ENCODE results near the gene TTC21A. TPM values are rescaled to one million over a fixed set of nuclear protein-coding genes. Genes with fewer than 3 reads are reported as not detected.

Gene TTC21A
- total and polyA plus RNA-seq, 4 donors, result 5.3 to 23.9 (median 15.1) TPM

GRCh38 chr3:39133822-39134221 lies 26.3 kb downstream of the TTC21A start:
- 79% methylated on average over 6 of the region's 6 CpGs for WGBS (ENCODE audit: insufficient coverage)
- H3K9me3 ChIP-seq (ENCODE audit: control insufficient read depth, insufficient read depth, low read length), result no peaks in the 10 kb centered on the region

GRCh38 chr3:39134305-39134704 lies 26.8 kb downstream of the TTC21A start:
- H3K4me1 ChIP-seq (ENCODE audit: control insufficient read depth, insufficient read depth, low read length), result peaks cover 34% of the 10 kb centered on the region
- H3K36me3 ChIP-seq (ENCODE audit: control insufficient read depth, insufficient read depth, low read length), result peaks cover 67% of the 10 kb centered on the region
- no peaks in the 10 kb centered on the region for H3K27me3 ChIP-seq (ENCODE audit: control insufficient read depth, insufficient read depth, low read length)
- 78% methylated on average over 5 of the region's 7 CpGs for WGBS (ENCODE audit: insufficient coverage)
- no peak overlapping the region for H3K4me3 ChIP-seq (ENCODE audit: low read depth, low read length)
- H3K27ac ChIP-seq (ENCODE audit: low read depth, low read length), result no peak overlapping the region
- no peaks in the 10 kb centered on the region for H3K9me3 ChIP-seq (ENCODE audit: control insufficient read depth, insufficient read depth, low read length)
- no peak for DNase-seq (ENCODE audit: low read depth in 4 of 6, low spot score in 6 of 6)

More at GRCh38 chr3:39133822-39134221, 26.3 kb downstream of the TTC21A start:
- H3K27me3 ChIP-seq (ENCODE audit: control insufficient read depth, insufficient read depth, low read length), result no peaks in the 10 kb centered on the region
- no peak overlapping the region for H3K27ac ChIP-seq (ENCODE audit: low read depth, low read length)
- no peak for DNase-seq (ENCODE audit: low read depth in 4 of 6, low spot score in 6 of 6)
- H3K4me1 ChIP-seq (ENCODE audit: control insufficient read depth, insufficient read depth, low read length), result peaks cover 31% of the 10 kb centered on the region
- peaks cover 70% of the 10 kb centered on the region for H3K36me3 ChIP-seq (ENCODE audit: control insufficient read depth, insufficient read depth, low read length)
- no peak overlapping the region for H3K4me3 ChIP-seq (ENCODE audit: low read depth, low read length)

- 91% methylated on average over 7 of the region's 8 CpGs for WGBS (ENCODE audit: insufficient coverage)
- Histone ChIP-seq H3K9me3 (ENCODE audit: control insufficient read depth, insufficient read depth, low read length) (no peaks in the 10 kb centered on the region), H3K36me3 (ENCODE audit: control insufficient read depth, insufficient read depth, low read length) (peaks cover 57% of the 10 kb centered on the region), H3K27me3 (ENCODE audit: control insufficient read depth, insufficient read depth, low read length) (no peaks in the 10 kb centered on the region), H3K27ac (ENCODE audit: low read depth, low read length) (no peak overlapping the region), H3K4me3 (ENCODE audit: low read depth, low read length) (no peak overlapping the region), H3K4me1 (ENCODE audit: control insufficient read depth, insufficient read depth, low read length) (peaks cover 34% of the 10 kb centered on the region)
- no peak for DNase-seq (ENCODE audit: low read depth in 4 of 6, low spot score in 6 of 6)
These were observed 27.8 kb downstream of the TTC21A start for GRCh38 chr3:39135170-39135805.

- Histone ChIP-seq H3K27me3 (ENCODE audit: control insufficient read depth, insufficient read depth, low read length) (no peaks in the 10 kb centered on the region), H3K27ac (ENCODE audit: low read depth, low read length) (no peak overlapping the region), H3K4me3 (ENCODE audit: low read depth, low read length) (no peak overlapping the region), H3K9me3 (ENCODE audit: control insufficient read depth, insufficient read depth, low read length) (no peaks in the 10 kb centered on the region), H3K36me3 (ENCODE audit: control insufficient read depth, insufficient read depth, low read length) (peaks cover 64% of the 10 kb centered on the region), H3K4me1 (ENCODE audit: control insufficient read depth, insufficient read depth, low read length) (peaks cover 41% of the 10 kb centered on the region)
- no peak for DNase-seq (ENCODE audit: low read depth in 4 of 6, low spot score in 6 of 6)
- WGBS (ENCODE audit: insufficient coverage), result 96% methylated on average over 20 of the region's 21 CpGs
These were observed 29.3 kb downstream of the TTC21A start for GRCh38 chr3:39136533-39137434.

- WGBS (ENCODE audit: insufficient coverage), result 90% methylated on average over 18 of the region's 18 CpGs
- no peaks in the 10 kb centered on the region for H3K9me3 ChIP-seq (ENCODE audit: control insufficient read depth, insufficient read depth, low read length)
- H3K27me3 ChIP-seq (ENCODE audit: control insufficient read depth, insufficient read depth, low read length), result no peaks in the 10 kb centered on the region
- H3K36me3 ChIP-seq (ENCODE audit: control insufficient read depth, insufficient read depth, low read length), result peaks cover 68% of the 10 kb centered on the region
- peaks cover 48% of the 10 kb centered on the region for H3K4me1 ChIP-seq (ENCODE audit: control insufficient read depth, insufficient read depth, low read length)
- H3K4me3 ChIP-seq (ENCODE audit: low read depth, low read length), result no peak overlapping the region
- no peak for DNase-seq (ENCODE audit: low read depth in 4 of 6, low spot score in 6 of 6)
- H3K27ac ChIP-seq (ENCODE audit: low read depth, low read length), result no peak overlapping the region
These were observed 30.0 kb downstream of the TTC21A start for GRCh38 chr3:39137435-39137936.

GRCh38 chr3:39137991-39138803 lies 30.7 kb downstream of the TTC21A start:
- peaks cover 73% of the 10 kb centered on the region for H3K36me3 ChIP-seq (ENCODE audit: control insufficient read depth, insufficient read depth, low read length)
- peak overlapping the region; percentile 79 for H3K27ac ChIP-seq (ENCODE audit: low read depth, low read length)
- H3K27me3 ChIP-seq (ENCODE audit: control insufficient read depth, insufficient read depth, low read length), result no peaks in the 10 kb centered on the region
- no peaks in the 10 kb centered on the region for H3K9me3 ChIP-seq (ENCODE audit: control insufficient read depth, insufficient read depth, low read length)
- DNase-seq (ENCODE audit: low read depth in 4 of 6, low spot score in 6 of 6), result no peak
- peaks cover 53% of the 10 kb centered on the region for H3K4me1 ChIP-seq (ENCODE audit: control insufficient read depth, insufficient read depth, low read length)
- WGBS (ENCODE audit: insufficient coverage), result 85% methylated on average over 5 of the region's 10 CpGs
- H3K4me3 ChIP-seq (ENCODE audit: low read depth, low read length), result no peak overlapping the region

- 21% methylated on average over 6 of the region's 7 CpGs for WGBS (ENCODE audit: insufficient coverage)
- Histone ChIP-seq H3K4me3 (ENCODE audit: low read depth, low read length) (no peak overlapping the region), H3K36me3 (ENCODE audit: control insufficient read depth, insufficient read depth, low read length) (peaks cover 73% of the 10 kb centered on the region), H3K9me3 (ENCODE audit: control insufficient read depth, insufficient read depth, low read length) (no peaks in the 10 kb centered on the region), H3K27ac (ENCODE audit: low read depth, low read length) (peak overlapping the region; percentile 79), H3K27me3 (ENCODE audit: control insufficient read depth, insufficient read depth, low read length) (no peaks in the 10 kb centered on the region), H3K4me1 (ENCODE audit: control insufficient read depth, insufficient read depth, low read length) (peaks cover 58% of the 10 kb centered on the region)
- DNase-seq (ENCODE audit: low read depth in 4 of 6, low spot score in 6 of 6), result peak; percentile 64 to 96 (median 80)
These were observed 31.4 kb downstream of the TTC21A start for GRCh38 chr3:39138804-39139415.

GRCh38 chr3:39139442-39139841 lies 32.0 kb downstream of the TTC21A start:
- Histone ChIP-seq H3K27ac (ENCODE audit: low read depth, low read length) (peak overlapping the region; percentile 86), H3K36me3 (ENCODE audit: control insufficient read depth, insufficient read depth, low read length) (peaks cover 73% of the 10 kb centered on the region), H3K4me1 (ENCODE audit: control insufficient read depth, insufficient read depth, low read length) (peaks cover 59% of the 10 kb centered on the region), H3K9me3 (ENCODE audit: control insufficient read depth, insufficient read depth, low read length) (no peaks in the 10 kb centered on the region), H3K27me3 (ENCODE audit: control insufficient read depth, insufficient read depth, low read length) (no peaks in the 10 kb centered on the region), H3K4me3 (ENCODE audit: low read depth, low read length) (no peak overlapping the region)
- DNase-seq (ENCODE audit: low read depth in 4 of 6, low spot score in 6 of 6), result no peak
- 10% methylated on average over 2 of the region's 2 CpGs for WGBS (ENCODE audit: insufficient coverage)
